ENCODE data around the gene DMRT1.
A peak's percentile ranks its signal among the peaks of the same experiment; 100 is the strongest.

The DMRT1 gene

DNA sequence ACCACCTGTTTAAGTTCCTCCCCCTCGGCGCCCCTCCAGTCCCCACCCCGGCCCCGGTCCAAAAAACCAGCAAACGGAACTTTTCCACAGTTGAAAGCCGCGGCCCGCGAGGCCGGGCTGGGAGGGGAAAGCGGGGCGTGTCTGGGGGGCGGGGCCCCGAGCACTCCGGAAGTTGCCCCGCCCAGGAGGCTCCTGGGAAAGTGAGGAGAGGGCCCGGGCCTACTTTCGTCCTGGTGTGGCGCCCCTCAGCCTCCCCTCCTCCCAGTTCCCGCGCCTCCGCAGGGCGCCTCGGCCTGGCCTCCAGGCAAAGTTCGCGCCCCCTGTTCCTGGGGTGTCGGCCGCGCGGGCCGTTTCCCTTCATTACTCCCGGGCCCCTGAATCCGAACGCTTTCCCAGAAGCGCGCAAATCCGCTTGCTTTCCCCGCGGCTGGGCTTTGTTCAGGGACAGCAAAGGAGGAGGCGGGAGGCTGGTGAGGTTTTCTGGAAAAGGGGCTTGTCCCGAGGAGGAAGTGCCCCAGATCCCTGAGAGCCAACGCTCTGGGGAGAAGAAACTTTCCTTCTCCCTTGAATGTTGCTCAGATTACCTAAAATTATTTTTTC, 130.5 kb downstream of the DMRT1 start:
- peak; percentile 50 for DNase-seq (ENCODE audit: low spot score)

- no peak for DNase-seq (ENCODE audit: low spot score)
These were observed 131.2 kb downstream of the DMRT1 start for GRCh38 chr9:972501-973294.

- DNase-seq (ENCODE audit: low spot score), result no peak
These were observed 131.9 kb downstream of the DMRT1 start for GRCh38 chr9:973295-973834.

GRCh38 chr9:974031-974995, 132.8 kb downstream of the DMRT1 start:
- no peak for DNase-seq (ENCODE audit: low spot score)

DNA sequence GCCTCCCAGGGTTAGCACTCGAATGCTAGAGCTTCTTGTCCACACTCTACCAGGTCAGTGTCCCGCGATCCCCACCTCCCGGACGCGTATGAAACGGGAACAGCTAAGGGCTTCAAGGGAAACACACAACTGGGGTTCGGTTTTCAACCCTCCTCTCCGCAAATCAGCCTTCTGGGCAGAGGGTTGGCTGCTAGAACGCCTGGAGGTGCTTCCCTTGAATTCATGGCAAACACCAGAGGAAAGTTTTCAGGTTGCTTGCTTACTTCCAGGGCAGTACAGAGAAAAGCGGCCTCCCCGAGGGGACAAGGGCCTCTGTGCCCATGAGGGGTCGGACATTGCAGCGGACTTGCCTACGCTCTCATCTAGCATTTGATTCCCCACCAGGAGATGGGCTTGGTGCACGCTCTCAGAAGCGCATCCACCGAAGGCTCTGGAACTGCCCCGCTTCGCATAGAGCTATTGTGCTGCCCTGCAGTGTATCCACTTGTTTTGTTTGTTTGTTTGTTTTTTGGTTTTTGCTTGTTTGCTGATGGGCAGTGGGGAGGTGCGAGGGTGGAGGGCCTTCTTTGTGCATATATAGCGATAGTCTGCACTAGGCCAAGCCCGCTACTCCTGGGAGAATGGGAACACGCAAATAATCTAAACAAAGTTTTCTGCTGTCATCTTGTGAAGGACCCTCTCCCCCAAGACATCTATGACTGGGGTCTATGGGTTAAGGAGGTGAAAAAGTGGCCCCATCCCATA, 133.7 kb downstream of the DMRT1 start:
- DNase-seq (ENCODE audit: low spot score), result no peak

DNA sequence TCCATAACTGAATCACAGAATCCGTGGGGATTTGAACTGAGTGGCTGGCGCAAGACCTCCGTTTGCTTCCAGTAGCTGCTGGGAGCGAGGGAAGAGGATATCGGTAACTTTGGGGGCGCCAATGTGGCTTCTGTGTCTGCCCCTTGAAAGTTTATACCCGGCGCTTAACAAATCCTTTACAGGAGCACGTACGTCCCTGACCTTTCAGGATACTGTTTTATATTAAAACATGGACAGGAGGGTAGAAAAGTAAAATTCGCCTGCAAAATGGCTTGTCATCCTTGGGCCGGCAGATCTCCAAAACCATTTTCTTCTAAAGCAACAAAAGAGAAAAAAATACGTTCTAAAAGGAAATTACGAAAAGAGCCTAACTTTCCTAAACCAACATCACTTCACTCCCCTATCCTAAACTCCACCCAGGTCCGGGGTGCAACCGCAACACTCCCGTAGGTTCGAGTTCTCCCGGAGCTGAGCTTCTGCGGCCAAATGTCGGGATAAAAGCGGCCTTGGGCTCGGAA, 134.3 kb downstream of the DMRT1 start:
- no peak for DNase-seq (ENCODE audit: low spot score)

DNA sequence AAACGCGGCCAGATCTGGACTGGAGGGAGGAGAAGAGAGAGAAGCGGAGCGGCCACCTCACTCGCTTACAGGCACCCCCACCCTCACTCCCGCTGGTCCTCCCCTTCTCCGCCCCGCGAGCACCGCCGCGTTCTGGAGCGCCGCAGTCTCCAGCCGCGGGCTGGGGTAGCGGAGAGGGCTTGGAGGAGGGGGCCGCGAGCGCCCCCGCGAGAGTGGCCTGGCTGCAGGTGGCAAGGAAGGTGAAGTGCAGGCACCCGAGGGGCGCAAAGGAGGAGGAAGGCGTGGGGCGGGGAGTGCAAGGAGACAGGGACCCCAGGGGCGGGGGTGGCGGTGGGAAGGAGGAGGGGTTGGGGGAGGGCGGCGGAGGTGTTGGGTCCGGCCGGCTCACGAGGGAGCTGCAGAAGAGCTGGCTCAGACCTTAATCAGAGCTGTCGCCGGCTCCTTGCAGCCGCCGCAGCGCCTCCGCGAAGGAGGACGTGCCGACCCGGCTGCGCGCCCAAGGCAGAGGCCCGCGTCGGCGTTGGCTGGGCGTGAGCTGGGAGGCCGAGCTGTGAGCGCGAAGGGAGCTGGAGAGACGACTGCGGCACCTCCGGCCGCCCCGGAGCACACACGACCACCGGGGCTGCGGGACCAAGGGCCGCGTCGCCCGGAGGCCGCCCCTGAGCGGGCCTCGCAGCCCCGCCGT, 134.9 kb downstream of the DMRT1 start, which contains the start of gene DMRT3:
Gene DMRT3, plus strand, starts transcription at position 398 of the 685 bp plus-strand sequence. CDS start 347 bp downstream, outside the sequence.
- peak; percentile 33 for DNase-seq (ENCODE audit: low spot score)

DNA sequence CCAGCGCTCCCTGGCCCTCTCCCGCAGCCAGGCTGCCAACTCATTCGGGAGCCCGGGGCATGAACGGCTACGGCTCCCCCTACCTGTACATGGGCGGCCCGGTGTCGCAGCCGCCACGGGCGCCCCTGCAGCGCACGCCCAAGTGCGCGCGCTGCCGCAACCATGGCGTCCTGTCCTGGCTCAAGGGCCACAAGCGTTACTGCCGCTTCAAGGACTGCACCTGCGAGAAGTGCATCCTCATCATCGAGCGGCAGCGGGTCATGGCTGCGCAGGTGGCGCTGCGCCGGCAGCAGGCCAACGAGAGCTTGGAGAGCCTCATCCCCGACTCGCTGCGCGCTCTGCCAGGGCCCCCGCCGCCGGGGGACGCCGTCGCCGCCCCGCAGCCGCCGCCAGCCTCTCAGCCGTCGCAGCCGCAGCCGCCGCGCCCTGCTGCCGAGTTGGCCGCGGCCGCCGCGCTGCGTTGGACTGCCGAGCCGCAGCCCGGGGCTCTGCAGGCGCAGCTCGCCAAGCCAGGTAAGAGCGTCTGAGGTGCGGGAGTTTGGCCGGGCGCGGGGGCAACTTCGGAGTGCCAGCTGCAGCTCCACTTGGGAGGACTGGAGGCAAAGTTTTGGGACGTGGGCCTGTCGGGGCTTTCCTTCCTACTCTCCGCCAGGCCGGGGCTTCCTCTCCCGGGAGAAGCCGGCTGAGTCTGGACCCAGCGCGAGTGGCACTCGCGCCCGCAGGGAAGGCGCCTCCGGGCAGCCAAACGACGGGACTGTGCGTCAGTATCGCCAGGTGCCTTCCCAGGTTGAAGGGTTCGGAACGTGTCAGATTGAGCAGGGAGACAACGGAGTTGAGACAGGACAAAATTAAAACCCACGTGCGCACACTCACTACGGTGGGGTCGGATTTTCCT, 135.7 kb downstream of the DMRT1 start:
- DNase-seq (ENCODE audit: low spot score), result no peak

GRCh38 chr9:977838-978830, 136.6 kb downstream of the DMRT1 start:
- DNase-seq (ENCODE audit: low spot score), result no peak

- DNase-seq (ENCODE audit: low spot score), result no peak
These were observed 138.5 kb downstream of the DMRT1 start for GRCh38 chr9:979983-980382.

DNA sequence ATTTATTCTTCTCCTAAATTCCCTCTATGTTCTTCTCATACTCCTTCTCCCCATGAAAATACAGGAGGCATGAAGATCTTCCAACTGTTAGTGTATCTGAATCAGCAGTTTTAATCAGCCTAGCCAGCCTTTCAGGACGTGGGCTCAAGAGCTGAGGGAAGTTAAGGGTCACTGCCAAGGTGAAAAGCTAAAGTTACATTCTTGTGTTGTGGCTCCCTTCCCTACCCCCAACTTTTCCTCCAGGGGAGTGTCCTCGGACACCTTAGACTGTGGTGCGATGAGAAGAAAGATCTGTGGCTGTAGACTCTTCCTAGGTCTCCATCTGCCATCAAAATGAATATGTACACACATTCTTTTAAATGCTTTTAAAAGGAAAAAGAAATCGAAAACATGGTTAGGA, 139.1 kb downstream of the DMRT1 start:
- DNase-seq (ENCODE audit: low spot score), result no peak

DNA sequence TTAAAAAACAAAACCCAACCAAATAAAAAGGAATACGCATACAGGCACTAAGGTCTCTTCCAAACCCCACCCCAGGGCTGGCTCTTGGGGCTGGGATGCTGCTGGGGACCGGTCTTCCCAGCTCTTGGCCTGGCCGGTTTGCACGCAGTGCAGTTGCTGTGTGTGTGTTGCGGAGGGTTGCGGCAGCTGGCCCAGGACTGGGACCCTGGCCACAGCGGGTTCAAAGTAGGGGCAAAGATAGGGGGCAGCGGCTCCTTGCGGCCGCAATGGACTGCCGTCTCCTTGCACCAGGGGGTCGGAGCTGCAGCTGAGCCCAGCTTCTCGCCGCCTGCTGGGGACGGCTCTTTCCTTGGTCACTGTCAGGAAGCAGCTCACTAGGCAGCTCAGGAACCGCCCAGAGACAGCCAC, 140.0 kb downstream of the DMRT1 start:
- no peak for DNase-seq (ENCODE audit: low spot score)

DNA sequence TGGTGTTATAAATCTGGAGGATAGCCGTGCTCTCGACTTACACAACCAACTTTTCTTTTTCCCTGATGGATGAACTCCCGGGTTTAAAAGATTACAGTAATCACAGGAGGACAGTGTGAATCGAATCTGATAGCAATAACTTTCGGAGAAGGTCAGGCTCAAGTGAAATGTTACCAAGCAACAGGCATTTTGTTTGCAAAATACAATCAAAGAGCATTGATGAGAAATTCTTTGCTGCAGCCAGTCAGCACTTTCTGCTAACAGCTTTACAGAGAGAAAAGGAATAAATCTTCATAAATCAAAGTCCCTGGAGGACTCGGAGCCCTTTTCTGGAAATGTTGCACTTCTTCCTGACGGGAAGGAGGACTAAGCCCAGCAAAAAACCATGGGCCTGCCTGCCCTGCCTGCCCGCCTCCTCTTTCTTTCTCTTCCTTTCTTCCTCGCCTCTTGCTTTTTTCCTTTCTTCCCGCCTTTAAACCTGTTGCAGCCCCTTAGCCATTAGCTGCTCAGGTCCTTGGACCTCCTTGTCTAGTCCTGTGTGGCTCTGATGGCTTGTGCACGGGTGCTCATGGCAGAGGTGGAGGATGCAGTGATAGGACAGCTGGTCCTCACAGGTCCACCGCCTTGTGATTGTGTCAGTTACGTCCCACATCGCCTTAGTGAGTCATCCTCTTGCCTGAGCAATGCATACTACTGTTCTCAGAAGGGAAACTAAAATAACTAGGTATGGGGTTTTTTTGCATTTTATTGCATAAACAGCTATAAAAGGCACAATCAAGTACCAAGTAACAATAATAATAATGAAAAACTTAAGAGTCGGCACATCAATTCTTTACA, 141.1 kb downstream of the DMRT1 start:
- DNase-seq (ENCODE audit: low spot score), result no peak

- DNase-seq (ENCODE audit: low spot score), result no peak
These were observed 152.5 kb downstream of the DMRT1 start for GRCh38 chr9:994005-994404.

- DNase-seq (ENCODE audit: low spot score), result no peak
These were observed 153.7 kb downstream of the DMRT1 start for GRCh38 chr9:995192-995591.

DNA sequence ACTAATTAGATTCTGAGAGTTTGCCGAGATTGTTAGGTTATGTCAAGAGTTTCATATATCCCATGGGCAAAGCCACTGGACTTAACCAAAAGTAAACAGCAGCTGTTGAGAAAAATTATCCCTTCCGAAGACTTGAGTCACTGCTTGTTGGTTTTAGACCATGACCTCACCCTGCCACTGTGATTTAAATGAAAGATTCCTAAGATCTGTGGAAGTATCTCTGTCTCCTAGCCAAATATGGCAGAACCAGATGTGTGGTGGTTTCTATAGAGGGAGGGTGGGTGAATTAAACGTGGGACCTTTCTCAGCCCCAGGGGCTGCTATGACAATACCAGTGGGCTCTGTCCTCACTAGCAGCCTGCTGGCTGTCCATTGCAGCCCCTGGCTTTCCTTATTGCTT, 154.3 kb downstream of the DMRT1 start:
- no peak for DNase-seq (ENCODE audit: low spot score)

Data from AG20443 (cell line).